ENCODE results near the gene CLTRN. TPM values are rescaled to one million over a fixed set of nuclear protein-coding genes. Genes with fewer than 3 reads are reported as not detected.
"Not testable (repeated sequence)": the region's sequence is repeated elsewhere in the genome, so short reads cannot be mapped to it uniquely, and the experiment has no call there.

Gene CLTRN
- polyA plus RNA-seq, 12 donors: 0.40 to 1.0 (median 0.59) TPM; not detected in 2

DNA sequence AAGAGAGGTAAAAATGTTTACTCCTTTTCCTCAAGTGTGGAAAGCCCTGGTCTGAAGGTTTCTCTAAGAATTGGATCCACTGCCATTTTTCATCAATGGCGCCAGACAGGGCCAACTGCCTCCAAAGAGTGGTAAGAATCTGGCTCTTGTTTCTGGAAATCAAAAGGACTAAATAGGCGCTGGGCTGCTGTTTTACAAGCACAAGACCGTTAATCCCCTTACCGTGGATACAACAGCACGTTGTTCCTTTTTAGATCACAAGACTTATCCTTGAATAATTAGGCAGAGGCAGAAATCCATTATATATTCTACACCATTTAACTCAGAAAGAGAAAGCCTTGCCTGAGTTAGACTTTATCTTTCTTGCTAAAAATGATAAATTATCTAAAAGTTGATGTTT is 10.6 kb downstream of the CLTRN start:
- no peak for DNase-seq

DNA sequence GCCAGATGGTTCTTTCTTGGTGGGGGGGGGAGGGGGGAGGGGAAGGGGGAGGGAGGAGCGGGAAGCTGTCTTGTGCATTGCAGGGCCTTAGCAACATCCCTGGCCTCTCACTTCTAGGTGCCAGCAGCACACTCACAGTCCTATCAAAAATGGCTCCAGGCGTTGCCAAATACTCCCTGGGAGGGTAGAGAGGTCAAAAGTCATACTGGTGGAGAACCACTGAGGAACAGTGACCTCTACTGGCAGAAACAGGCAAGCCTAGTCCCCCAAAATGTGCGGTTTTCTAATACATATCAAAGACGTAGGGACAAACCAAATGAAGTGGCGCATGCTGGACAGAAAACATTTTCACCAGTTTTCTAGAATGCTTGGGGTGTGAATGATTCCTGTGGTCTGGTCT is 17.1 kb downstream of the CLTRN start:
- not testable (repeated sequence) for DNase-seq

DNA sequence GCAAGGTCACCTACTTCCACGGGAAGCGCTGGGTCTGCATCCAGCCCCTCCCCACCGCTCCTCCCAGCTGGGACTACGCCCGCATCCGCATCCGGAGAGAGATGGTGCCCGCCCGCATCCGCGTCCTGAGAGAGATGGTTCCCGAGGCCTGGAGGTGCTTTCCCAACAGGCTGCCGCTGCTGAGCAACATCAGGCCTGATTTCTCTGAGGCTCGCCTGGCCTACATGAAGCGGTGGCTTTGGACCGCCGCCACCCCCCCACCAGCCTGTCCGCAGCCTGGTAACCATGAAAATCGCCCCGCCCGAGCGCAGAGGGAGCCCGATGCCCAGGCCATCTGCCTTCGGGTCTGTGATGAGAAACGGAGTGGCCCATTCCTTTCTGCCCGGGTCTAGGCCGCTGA is 18.1 kb downstream of the CLTRN start:
- no peak for DNase-seq

DNA sequence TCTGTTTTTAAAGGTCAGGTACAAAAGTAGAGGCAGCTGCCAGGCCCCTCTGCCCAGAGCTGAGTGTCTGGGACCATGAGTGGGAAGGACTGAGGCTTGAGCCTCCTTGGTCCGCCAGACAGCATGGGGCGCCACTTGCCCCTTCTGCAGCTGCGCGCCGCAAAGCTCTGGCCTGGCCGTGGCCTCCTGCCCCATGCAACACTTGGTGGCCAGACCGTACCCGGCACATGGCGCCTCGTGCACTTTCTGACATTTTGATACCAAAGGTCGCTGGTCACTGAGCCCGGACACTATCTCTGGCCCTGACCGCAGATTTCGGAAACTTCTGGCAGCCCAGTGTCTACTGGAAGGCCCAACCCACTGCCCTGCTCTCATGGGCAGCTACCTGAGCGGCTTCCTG is 18.6 kb downstream of the CLTRN start:
- DNase-seq: no peak

DNA sequence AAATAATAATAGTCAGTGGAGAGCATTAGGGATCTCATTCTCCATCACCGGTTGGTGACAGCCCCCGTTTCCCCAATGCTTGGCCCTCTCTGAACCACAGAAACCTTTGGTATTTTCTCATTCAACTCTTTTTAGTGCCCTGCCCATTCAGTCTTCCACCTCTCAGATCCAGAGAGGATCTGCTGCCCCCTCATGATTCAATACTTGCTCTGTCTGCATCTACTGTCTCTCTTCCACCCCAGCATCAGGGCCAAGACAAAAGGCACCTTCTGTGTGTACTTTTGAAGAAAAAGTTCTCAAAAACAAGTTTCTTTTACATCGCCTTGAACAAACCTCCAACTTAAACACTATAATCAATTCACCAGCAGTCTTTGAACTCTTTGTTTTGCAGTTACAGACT is 19.3 kb downstream of the CLTRN start:
- no peak for DNase-seq

DNA sequence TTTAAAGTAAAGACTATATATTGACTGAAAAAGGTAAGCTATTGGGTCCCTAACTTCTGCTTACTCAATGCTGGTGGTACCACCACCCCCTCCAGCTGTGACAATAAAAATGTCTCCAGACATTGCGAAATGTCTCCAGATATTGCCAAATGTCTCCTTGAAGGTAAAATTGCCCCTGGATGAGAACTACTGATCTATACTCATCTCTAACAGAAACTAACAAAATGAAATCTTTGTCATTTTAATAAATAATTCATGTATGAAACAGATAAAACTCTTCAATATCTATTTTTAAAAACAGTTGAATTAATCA is 20.1 kb downstream of the CLTRN start:
- no peak for DNase-seq

DNA sequence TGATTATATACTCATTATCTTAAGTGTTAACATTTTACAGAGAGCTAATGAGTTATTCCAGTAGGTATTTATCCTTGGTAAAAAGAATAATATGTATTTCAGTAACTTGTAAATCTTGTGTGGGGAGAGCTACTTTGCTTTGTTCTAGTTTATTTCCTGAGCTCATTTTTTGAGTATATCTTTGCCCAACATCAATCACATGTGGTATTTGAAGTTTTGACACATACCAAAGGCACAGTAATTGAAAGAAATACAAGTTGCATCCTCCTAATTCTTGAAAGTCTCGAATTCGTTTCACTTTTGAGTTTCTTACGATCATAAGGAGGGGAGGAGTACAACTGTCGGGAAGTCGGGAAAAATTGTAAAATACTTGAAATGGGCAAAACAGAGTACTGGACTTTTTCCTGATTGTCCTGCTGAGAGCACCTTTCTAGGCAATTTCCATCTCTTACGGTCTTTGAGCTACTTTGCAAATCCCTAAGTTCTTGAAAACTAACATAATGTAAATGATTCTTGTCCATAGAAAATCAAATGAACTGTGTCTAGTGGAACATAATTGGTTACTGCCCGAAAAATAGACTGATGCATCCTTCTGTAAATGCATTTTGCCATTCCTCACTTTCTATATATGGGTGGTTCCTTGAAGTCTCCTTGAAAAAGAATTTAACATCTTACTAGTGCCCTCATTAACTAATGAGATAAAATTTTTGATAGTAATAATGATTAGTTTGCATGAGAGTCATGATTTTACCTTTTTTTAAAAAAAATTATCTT is 20.6 kb downstream of the CLTRN start:
- no peak for DNase-seq

DNA sequence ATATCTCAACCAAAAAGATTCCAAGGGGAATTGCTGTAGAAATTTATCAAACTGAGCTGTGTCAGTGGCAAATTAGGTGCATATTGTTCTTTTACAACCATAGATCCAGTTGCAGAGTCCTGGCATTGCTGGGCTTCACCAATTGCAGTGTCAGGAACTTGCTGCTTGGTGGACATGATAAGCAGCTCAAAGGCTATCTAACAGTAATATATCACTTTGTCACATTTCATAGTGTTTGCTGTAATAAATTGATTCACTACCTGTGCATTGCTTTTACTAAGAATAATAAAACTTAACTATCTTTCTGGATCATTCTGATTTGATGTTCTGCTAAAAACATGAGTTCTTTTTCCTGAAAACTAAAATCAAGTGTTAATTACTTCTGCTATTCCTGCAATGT is 33.0 kb downstream of the CLTRN start:
- no peak for DNase-seq

DNA sequence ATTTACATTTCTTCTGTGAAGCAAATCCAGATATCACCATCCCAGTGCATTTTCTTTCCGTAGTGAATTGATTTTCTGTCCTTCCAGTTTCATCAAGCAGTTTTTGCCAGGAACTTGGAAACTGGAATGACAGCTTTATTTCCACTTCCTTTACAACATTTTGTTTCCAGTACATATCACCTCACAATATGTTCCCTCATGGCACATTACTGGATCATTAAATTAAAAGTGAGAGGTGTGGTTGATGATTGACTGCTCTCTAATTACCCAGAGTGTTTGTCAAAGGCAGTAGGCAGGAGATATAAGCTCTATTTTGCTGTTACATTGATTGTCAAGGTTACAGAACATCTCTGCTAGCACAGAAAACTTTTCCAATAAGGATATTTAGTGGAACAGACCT is 41.6 kb downstream of the CLTRN start:
- no peak for DNase-seq

DNA sequence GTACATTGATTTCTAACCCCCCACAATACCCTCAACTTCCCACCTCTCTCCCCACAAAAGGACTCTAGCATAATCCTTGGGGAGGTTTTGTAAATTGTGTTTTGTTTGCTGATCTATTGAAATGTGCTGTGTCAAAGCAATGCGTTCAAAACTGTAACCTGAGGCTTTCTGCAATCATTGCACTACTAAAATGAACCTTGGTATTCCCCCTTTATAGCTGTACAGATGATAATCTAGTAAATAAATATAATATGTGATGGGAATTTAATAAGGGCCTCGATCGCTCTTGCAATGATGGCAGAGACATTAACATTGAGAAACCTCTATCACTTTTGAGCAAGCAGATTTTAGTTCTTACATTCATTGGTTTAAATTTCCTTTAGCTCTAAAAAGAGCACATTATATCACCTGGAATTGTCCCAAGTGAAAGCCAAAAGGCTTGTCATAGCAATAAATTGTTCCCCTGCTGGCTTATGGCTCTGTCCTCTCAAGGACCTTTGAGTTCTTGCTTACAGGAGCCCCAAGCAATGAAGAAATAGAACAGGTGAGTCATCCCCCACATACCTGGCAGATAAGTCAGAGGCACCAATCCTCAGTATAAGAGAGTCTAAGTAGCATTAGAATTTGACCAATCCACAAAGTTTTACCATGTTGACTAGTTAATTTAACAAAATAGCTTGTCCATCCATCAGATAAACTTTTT is 45.4 kb downstream of the CLTRN start:
- no peak for DNase-seq

DNA sequence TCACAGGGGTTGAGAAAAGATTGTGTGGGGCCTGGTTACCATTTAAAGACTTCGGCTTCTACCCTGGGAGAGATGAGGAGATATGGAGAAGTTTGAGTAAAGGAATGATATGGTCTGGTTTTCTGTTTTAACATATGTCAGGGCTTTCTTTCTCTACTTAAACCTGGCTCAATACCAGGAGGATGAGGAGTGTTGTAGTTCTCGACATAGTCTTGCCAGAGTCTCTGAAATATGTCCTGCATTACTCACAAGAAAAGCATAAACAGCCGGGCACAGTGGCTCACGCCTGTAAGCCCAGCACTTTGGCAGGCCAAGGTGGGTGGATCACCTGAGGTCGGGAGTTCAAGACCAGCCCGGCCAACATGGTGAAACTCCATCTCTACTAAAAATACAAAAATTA is 47.5 kb downstream of the CLTRN start:
- DNase-seq: no peak

DNA sequence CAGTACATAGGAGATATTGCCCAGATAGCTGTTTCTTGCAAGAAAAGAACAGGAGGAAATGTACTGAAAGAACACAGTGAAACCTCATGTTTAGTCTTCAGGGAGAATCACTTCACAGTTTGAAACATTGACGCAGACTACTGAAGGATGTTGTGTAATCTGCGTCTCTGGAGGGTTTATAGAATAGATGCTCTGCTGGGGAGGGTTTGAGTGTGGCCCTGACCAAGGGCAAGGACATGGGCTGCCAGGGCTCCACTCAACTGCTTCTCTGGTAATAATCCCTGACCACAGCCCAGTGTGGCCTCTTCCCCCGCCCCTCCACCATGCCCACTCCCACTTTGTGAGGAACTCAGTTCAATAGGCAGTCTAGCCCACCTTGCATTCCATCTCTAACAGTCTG is 48.1 kb downstream of the CLTRN start:
- no peak for DNase-seq

DNA sequence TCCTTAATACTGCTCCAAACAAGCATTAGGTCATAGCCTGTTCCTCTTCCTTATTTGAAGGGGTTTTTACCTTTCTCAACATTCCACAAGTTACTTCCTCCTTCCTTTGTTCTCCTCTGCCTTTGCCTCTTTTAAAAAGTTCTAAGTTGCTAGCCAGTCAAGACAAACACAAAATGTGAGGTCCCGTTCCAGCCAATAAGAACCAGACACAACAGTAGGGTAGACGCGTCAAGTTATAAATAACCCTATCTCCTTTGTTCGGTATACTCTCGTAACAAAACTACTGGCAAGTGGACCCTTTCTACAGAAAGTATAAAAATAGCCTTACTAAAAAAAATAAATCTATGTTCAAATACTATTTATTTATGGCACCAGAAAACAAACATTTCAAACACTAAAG is 57.5 kb downstream of the CLTRN start:
- DNase-seq: no peak

DNA sequence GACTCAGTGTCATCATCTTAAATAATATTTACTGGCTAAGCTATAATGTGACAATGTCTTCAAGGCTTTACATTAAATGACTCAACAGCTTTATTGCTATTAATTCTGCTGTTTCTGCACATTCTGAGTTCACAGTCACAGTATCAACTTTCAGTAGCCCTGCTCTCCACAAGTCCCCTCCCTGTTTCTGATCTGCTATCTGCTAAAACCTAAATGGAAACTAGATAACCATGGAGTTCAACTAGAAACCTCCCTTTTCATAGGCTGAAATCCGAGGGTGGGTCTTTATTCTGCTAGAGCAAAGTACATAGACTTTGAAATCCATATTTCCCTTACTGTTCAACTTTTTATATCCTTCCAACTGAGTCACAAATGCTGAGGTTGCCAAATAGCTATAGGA is 58.5 kb downstream of the CLTRN start:
- DNase-seq: no peak

DNA sequence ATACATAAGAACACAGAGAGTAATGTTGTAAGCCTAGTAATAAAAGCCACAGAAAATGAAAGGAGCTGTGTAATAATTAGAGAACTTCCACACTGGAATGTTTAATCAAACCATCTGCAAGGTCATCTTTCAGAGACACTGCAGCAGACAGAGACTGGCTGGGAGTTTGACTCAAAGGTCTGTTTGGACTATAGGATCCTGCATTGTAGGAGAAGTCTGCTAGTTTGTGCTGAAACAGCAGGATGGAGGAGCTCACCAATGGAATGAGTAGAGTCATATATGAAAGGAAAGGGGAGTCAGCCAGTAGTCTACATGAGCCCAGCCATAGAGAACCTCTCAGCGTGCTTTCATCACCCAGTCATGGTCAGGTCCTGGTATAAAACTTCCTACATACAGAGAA is 59.4 kb downstream of the CLTRN start:
- DNase-seq: no peak

DNA sequence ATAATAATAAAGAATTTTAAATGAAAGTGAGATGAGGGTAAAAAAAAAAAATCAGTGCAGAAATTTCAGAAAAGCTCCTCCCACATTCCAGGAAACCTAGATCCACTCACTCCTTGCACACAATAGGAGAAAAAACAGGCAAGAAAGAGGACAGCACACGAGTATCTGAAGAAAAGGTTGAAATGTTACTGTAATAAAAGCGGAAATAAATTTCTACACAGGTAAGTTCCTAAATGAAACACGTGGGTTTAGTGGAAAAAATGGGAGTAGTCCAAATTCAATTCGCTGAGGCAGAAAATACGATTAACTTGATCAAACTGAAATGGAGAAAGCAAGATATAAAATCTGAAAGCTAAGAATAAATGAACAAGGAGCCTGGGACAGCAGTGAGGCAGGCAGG is 61.8 kb downstream of the CLTRN start:
- no peak for DNase-seq

DNA sequence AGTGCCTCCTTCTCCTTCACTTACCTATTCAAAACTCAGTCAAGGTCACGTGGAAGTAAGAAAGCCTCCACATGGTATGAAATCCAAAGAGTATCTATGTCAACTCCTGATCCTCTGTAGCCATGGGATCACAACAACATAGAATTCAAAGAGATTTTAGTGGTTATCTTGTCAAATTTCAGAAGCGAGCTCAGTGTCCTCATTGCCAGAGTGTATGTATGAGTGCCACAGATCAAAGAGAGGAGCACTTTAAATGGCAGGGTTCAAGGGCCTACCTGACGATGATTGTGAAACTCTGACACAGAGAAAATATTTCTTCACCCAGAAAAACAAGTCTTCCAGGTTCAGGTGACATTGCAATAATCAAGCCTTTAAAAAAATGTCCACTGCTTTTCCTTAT is 62.7 kb downstream of the CLTRN start:
- DNase-seq: no peak

DNA sequence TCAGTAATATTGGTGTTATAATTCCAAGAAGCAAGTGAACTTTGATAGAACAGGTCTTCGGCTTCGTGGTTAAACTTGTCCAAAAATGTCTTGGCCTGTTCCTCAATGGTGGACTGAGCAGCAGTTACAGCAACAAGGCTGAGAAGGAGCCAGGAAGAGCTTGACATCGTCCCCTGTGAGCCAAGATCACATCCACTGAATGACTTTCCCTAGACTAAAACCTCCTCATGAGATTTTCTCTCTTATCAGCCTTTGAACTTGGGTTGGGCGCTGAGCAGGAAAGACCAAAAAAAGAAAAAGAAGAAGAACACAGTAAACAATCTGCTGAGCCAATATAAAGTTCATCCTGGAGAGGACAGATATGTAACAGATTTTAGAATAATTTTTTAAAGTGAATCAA is 63.9 kb downstream of the CLTRN start, which contains the start of gene ACE2:
ACE2 (minus strand) TSS at position 216 of the 400 bp plus-strand sequence; CDS start at position 167, 49 bp downstream.
- no peak for DNase-seq

DNA sequence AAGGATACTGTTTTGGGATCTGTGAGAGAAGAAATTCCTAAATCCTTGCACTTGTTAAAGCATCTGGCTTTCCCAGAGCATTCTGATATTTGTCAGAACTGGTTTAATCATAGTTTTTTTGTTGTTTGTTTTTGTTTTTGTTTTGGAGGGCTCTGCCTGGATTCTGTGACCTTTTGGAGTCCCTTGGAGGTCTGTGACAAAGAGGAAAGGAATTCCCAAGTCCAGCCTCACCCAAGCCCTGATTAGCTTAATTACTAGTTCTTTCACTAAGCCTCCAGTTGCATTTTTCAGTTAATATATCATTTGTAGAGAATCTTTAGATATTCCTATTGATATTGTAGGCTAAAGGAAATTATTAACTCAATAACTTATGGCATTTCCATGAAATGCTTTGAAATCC is 64.6 kb downstream of the CLTRN start:
- DNase-seq: no peak

DNA sequence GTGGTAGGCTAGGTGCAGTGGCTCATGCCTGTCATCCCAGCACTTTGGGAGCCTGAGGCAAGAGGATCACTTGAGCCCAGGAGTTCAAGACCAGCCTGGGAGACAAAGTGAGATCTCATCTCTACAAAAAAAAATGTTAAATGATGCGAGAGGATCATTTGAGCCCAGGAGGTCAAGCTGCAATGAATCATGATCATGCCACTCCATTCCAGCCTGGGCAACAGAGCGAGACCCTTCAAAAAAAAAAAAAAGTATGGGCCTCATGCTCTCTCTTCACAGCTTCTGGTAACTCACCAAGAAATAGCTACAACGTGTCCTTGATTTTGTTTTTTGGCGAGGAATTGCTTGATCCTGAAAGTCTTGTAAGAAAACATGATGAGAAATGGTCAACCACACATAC is 65.1 kb downstream of the CLTRN start:
- DNase-seq: no peak

DNA sequence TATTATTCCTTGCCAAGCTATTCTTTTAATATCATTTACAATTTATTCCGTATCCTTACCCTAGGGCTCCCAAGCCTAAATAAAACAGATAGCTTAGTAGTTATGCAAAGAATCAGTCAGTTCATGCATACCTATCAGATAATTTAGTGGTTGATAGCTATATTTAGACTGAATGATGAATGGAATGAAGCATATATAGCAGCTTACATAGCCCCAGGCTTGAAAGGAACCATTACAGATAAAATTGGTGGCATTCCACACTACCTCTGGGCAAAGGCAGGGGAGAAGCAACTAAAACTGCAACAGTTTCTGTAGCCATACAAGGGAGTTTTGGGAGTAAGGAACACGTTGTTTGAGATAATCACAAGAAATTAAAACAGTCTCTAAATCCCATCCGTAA is 66.6 kb downstream of the CLTRN start:
- no peak for DNase-seq

DNA sequence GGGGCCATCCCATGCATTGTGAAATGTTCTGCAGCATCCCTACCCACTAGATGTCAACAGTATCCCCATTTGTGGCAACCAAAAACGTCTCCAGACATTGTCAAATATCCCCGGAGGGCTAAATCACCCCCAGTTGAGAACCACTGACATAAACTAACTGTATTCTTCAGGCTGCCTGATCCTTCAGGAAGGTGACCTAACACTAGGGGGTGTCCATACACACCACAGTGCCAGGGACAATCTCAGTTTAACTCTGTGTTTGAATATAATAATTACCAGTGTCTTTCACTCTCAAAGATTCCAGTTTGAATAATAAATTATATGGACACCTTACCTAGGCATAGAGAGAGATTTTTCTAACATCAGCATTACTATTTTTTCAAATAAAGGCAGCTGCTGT is 70.2 kb downstream of the CLTRN start:
- no peak for DNase-seq

DNA sequence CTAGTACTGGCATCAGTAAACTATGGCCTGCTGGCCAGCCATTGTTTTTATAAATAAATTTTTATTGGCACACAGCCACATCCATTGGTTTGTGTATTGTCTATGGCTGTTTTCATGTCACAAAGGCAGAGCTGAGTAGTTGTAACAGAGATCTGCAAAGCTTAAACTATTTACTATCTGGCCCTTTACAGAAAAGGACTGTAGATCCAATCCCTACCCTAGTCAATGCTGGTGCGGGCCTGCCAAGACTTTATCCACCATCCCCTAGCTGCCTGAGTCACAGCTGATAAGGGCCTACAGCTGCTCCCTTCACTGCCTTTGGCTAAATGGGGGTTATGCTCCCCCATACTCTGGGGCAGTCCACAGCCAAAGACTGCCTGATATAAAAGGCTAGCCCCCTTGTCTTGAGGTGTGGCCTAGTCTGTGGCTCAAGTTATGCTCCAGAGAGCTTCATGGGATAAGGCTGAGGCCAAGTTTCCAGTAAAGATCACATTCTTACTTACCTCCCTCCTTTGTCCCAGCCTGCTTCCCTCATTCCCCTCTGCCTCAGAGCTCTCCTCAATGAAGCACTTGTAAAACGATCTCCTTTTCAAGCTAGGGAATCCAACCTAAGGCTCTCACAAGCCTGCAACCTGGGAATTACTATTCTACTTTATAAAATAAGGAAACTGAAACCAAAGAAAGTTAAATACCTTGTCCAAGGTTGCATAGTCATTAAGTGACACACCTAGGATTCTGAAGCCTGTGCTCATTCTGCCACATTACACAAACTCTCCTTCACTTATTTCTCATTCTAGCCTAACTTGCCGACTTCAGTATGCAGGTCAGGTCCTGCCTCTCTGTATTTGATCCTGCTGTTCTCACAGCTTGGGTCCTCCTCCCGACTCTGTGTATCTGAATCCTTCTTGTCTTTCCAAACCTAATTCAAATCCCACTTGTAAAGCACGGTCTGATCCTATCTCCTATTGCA is 84.5 kb downstream of the CLTRN start:
- DNase-seq: no peak
